HEK293T (cell line): ENCODE measurements around the gene THRB.

ENCODE experiments used
- ELF4 ChIP-seq: fragments of 450-650 bp; IDR thresholded peaks from 2 replicates; pipeline ENCODE4 v1.6.1; 2017; ENCODE audit warnings: antibody characterized with exemption
- FOXA1 ChIP-seq: fragments of 450-650 bp; IDR thresholded peaks from 2 replicates; pipeline ENCODE4 v1.6.1; 2016; ENCODE audit warnings: mild to moderate bottlenecking
- FOXM1 ChIP-seq: fragments of 450-650 bp; IDR thresholded peaks from 2 replicates; pipeline ENCODE4 v1.6.1; 2017; ENCODE audit warnings: mild to moderate bottlenecking, borderline replicate concordance
- SP1 ChIP-seq: fragments of 450-650 bp; IDR thresholded peaks from 2 replicates; pipeline ENCODE4 v1.6.1; 2017
- SUZ12 ChIP-seq: fragments of 450-650 bp; IDR thresholded peaks from 2 replicates; pipeline ENCODE4 v1.6.1; 2016; ENCODE audit warnings: mild to moderate bottlenecking

DNA sequence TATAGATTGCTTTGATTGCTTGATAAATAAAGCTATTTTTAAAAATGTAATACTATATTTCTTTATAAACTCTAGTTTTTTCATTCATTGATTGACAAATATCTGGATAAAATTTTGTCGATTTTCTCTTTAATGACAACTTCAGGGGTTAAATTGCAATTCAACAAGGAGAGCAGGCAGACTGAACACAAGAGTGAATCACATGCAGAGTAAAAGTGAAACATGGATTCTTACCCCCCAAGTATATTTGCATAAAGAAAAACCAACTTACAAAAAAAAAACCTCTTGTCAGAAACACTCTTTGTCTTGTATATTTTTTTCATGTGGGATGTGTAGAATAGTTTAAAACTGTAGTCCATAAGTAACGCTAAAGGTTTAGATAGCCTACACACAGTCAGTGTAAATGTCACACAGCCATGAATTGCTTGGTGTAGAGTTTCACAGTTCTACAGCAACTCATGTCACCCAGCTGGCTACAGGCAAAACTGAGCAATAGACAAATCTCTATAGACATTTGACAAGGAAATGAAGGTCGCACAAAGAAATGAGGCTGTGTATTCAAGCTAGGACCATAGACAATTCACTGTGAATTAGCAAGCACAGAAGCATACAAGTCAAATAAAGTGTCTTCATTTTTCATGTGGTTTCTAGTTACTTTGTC is 141.6 kb downstream of the THRB start:
- TF ChIP-seq SP1 (no peak), FOXA1 (no peak), ELF4 (no peak), FOXM1 (no peak), SUZ12 (no peak)
